Left lobe of liver (tissue), 2 donors: Measurements from ENCODE around the gene CTNNA2. TPM values are rescaled to one million over a fixed set of nuclear protein-coding genes. Genes with fewer than 3 reads are reported as not detected.

Experiments used
- ATAC-seq: fragments of 200-7000 bp; cut with Tn5 transposase; one replicate; pipeline ENCODE4 v1.9.1; 2020; ENCODE audit warnings: mild to moderate bottlenecking, moderate library complexity
- DNase-seq: peaks from one replicate; pipeline ENCODE4 v3.0.0-alpha.2; 2020; ENCODE audit warnings: low spot score
- total RNA-seq: library from RNA; stranded (reverse); gene quantifications from one replicate; pipeline ENCODE4 v1.2.1, GENCODE V29; 2021
- donor health status: DM: no; HTN: no; CAD: no; lungs with moderate emphysema.
- donor health status: DM: no; HTN: yes; CAD: no.

The CTNNA2 gene
- total RNA-seq, 1 donor from 2014 or later: not detected

DNA sequence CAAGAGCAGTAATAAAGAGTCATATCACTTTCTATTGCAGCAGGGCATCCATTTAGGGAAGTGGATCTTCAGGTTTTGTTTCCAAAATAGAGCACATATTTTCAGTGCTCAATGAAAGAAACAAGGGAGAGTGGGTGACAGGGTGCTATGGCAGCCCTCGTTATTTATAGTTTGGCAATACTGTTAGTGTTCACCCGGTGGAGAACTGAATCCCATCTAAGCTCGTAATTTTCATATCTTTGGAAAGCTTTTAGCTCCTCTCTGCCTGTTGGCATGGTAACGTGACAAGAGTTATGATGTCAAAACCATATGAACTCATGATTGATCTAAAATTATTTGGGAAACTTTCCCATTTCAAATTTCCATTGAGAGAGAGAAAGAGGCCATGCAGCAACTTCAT lies 459.8 kb downstream of the CTNNA2 start:
- DNase-seq (no peak), ATAC-seq (no peak)

DNA sequence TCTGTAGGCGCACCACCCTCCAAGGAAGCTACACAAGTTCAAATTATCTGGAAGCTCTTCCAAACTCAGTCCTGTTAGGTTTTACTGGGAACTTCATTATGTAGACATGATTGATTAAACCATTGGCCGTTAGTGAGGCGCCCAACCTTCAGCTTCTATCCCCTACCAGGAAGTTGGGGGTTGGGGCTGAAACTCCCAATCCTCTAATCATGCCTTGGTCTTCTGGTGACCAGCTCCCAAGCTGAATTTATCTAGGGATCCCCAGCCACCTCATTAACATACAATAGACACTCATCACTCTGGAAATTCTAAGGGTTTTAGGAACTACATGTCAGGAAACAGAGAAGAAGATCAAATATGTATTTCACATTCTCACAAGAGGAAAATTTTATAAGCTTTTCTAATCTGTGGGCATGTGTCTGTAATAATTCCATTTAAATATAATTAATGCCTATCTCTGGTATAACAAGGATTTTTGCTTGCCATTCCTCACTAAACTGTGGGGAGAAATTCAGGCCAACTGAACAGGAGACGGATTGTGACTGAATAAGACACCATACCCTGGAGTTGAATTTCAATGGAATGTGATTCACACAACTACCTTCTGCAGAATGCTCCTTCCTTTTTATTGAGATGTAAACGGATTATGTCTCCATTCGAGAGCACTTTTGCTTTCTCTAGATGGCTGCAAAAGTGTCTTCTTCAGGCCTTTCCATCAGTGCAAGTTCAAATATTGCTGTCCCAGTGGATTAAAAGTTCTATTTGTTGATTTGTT lies 463.1 kb downstream of the CTNNA2 start:
- ATAC-seq: no peak
- no peak for DNase-seq

DNA sequence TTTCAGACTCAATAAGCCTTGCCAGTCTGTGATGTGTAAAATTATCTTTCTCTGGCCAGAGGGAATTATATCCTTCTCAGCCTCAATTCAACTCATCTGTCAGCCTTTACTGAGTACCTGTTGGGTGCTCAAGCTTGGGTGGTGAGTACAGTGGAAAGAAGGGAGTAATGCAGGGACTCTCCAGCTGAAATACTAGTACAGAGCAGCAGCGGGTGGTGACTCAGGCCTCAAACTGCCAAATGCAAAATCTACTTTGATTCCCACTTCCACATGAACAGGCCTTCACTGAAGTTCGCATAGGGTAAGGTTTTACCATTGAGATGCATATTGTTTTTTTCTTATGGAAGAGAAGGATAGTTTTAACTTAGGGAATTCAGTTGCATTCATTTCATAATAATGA lies 464.9 kb downstream of the CTNNA2 start:
- DNase-seq (no peak), ATAC-seq (no peak)

DNA sequence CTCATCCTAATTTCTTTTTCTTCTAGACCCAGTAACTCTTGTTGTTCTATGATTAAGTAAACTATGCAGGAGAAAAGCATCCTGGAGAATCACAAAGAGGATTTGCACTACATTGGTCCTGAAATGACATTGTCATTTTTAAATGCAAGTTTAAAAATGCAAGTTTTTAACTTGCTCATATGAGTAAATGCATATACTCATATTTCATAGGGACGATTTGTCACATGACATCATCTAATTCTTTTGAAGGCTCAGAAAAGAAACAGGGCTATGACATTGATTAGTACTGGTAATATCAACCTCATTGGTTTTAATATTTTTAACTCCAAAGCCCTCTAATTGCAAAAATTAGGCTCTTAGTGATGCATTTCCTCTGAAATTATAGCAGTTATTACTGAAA lies 467.3 kb downstream of the CTNNA2 start:
- DNase-seq (no peak), ATAC-seq (no peak)

DNA sequence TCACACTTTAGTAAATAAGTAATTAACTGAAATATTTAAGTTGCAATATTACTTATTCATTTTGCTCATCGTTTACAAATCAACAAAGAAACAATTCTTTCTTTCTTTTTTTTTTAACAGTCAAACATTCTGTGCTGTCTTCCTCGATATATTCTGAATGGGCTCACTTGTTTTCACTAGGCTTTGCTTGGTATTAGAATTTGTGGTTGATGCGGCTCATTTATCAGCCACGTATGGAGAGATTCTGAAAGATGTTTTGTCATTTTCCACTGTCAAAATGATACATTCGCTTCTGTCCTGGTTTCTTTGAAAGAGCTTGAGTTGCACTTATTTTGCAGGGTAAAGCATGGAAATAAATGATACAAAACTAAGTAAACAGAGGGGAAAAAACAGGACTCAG lies 468.0 kb downstream of the CTNNA2 start:
- no peak for DNase-seq

DNA sequence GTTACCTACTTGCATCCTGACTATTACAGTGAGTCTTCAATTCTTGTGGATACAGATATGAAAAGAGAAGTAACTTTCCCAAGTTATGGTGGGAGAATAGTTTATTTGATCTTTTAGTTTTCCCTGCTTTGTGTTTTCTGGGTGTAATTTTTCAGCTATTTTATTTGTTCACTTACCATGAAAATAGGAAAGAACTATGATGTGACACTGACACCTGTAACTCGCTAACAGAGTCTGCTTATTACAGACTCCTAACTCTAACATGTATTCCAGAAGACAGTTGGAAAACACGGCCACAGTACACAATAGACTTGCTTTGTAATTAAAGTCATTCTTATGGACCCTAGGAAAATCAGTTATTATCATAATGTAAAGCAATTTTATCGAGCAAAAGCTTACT lies 468.5 kb downstream of the CTNNA2 start:
- ATAC-seq (no peak), DNase-seq (no peak)

More for the DNA sequence above, 468.0 kb downstream of the CTNNA2 start:
- ATAC-seq: no peak

DNA sequence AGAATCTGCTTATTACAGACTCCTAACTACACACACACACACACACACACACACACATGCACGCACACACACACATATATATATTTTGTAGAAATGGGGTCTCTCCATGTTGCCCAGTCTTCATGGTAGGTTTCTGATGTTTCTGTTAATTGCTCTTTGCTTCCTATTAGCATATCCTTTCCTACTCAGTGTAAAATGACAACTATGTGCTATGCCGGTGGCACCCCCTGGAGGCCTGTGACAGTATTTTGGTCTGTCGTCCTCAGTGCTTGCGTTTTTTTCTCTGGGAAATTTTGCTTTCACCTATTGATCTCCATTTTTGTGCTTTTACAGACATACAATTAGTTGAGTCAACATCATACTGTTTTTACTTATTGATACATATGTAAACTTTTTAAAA lies 469.6 kb downstream of the CTNNA2 start:
- DNase-seq (no peak), ATAC-seq (no peak)

DNA sequence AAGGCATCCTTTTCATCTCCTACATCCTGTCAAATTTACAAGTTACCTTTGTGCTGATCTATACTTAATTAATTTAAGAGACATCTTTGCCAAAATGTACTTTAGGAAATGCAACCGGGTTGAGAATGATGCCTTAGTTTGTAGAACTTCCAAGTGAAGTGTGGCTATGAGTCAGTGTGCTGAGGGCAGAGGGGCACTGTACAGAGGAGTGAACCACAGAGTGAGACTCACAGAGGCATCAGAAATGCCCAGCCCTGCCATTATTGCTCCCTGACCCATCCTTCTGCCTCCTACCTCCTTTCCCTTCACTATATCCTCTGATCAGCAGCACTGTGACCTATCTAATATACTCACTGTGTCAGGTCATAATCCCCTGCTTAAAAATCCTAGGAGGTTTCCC lies 471.6 kb downstream of the CTNNA2 start:
- ATAC-seq (no peak), DNase-seq (no peak)

DNA sequence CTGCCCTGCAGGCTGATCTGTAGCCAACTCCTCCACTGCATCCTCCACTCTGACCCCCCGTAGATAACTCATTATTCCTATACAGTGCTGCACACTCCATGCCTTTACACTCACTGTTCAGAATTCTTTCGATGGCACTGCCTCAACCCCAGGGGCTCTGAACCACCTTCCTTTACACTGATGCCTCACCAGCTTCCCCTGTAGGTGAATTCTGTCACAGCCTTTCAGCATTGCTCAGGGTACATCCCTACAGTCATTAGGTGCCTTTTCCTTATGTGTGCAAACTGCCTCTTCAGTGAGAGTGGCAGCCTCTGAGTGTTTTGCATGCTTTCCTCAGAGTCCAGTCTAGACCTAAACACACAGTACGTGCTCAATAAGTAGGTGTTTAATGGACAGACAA lies 472.3 kb downstream of the CTNNA2 start:
- ATAC-seq (no peak), DNase-seq (no peak)

DNA sequence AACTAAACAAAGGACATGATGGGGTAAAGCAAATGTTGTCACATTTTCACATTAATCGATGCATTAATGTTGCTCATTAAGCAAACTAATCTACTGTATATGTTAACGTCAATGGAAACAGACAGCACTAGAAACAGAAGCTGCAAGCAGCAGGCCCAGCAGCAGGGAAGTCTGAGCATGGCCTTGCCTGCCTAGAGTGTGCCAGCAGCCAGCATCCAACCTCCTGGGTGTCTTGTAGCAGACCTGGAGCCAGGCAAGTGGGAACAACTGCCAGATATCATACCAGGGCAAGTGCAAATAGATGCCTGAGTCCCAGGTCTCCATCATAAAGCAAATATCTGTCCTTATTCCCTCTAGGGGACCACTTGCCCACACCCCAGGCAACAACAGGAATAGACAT lies 472.7 kb downstream of the CTNNA2 start:
- DNase-seq (no peak), ATAC-seq (no peak)

DNA sequence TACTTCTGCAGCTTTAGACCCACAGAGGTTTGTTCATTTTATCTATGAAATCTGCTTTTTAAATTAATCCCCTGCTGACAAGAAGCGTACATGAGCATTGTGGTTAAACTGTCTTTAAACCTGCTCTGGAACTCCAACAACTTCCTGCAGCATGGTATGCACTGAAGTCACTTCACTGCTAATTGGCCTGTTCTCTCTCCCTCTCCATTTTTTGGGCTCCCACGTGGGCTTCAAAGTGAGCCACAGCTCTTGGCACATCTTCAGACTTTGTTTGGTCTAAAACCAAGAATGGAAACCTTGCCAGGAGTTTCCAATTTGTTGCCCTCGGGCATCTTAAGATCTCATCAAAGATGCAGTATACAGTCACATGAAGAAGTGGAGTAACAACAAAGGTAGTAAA lies 480.3 kb downstream of the CTNNA2 start:
- DNase-seq: no peak
- ATAC-seq: no peak

DNA sequence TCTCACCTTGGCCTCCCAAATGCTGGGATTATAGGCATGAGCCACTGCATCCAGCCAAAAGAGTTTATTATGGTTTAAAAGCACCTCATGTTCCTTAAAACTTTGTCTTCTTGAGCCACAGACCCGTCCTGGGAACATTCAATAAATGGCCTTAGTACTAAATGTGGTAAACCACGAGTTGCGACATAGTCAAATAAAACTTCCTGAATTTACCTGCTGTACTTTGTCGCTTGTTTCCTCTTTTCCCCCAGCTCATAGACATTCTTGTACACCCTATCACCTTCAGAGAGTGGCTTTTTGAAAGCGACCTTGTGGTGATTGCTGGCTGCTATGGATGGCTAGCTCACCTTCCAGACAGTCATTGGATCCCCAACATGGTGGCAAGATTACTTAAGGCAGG lies 481.3 kb downstream of the CTNNA2 start:
- no peak for DNase-seq

DNA sequence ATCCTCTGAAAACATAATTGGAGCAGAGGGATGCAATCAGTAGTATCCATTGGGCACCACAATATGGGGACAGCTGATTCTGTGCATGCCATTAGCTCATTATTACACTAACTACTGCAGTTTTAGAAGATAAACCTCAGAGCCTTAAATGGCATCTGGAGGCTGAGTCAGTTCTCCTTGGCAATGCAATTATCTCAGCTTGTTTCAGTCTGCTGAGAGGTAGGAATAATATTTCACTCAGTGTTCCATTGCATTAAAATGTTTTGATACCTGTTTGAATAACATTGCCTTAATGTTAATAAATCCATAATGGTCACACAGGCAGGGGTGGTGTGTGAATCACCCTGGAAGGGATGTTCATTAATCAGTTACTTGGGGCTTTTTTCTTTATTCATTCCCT lies 482.1 kb downstream of the CTNNA2 start:
- no peak for ATAC-seq
- DNase-seq: no peak

More for the DNA sequence above, 481.3 kb downstream of the CTNNA2 start:
- peak; percentile 75 for ATAC-seq

DNA sequence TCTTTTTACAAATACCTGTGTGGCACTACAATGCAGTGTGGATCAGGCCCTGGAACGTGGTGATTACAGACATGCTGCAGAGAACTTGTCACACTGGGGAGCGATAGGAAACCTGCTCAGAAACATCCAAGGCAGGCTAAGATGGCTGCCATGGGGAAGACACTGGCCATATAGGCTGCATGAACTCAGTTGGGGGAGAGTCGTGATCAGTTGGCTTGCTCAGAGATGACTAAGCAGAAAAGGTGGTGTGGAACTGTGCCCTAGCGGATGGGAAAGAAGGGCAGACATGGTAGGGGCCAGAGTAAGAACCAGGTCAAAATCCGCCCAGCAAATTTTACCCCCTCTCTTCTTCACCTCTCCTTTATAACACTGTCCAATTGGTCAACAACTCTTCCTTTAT lies 483.9 kb downstream of the CTNNA2 start:
- DNase-seq (no peak), ATAC-seq (no peak)

DNA sequence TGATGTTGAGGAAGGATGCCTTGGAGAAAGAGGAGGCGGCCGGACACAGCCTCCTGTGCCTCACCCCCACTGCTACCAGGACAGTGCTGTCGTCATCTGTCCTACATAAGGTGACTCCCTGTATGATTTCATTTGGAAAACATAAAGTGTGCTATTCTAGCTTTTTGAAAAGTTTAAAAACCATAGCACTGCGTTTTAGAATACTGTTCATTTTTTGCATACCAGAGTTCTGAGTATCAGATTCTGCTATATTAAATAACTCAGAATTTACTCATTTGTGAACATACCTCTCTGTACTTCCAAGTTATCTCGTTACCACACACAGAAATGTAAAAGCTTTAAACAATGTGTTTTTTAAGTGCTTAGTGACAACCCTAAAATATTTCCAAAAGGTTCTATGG lies 488.9 kb downstream of the CTNNA2 start:
- ATAC-seq (no peak), DNase-seq (no peak)

DNA sequence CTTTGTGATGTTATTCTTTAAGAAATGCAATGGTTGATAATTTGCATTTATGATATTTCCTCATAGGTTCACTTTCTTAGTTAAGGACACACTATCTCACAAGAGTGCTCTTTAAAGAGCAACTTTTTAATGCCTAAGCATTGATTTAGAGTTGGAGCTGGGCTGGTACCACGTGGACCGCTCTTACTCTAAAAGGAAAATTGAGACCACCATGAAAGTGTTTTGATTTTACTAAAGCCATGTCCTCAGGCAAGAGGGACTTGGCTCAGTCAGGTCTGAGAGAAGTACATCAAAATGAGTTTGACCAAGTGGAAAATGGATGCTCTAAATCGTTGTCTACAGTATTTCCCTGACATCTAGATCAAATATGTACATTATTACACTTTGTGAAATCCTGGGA lies 489.3 kb downstream of the CTNNA2 start:
- ATAC-seq: no peak
- DNase-seq: no peak

DNA sequence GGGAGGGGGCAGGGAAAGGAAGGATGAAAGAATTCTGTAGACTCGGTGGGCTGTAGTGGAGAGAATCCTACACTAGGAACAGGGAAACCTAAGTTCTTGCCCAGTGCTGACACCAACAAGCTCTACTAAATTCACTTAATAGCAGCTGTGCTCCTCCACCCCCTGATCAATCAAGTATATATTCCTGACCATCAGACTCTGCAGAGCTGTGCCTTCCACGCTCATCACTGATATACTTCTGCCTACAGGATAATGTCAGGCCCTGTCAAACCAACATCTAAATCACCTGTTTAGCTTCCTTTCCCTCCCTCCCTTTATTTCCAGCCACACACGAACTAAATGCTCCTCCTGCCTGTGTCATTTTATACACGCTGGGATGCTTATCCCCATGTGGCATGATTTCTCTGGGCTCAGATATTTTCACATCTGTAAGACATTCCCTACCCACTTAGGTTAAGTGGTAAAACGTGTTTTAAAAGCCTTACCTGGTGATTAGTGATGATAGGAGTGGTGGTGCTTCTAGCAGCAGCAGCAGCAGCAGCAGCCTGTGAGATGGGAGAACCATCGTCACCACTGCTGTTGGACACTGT lies 489.8 kb downstream of the CTNNA2 start:
- DNase-seq (no peak), ATAC-seq (no peak)

DNA sequence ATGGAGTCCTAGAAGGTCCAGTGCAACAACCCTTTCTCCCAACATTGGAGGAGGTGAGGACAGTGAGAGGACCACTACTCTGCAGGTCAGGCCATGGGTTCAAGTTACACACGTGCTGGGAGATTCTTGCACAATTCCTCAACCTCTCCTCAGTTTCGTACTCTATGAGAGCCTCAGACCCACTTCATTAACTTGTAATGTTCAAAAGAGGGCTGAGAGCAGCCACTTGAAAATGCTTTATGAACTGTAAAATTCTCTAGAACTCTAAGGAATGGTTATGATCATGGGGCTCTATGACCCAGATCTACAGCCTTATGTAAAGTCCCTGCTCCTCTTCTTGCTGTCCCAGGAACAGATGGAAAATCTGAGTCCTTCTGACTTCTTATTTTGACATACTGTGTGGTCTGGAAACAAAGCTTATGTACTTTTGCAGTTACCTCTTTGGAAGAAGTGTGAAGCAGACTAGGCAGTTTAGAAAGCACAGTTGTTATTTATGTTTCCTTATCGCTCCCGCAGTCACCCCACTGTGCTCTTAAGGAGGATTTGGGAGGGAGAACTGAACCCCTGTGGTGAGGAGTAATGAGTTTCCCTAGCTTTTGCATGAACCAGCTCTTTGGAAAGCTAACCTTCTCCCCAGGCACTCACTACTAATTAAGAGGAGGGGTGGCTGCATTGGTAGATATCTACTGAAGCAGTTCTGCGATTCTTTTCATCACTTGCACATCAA lies 495.1 kb downstream of the CTNNA2 start:
- no peak for ATAC-seq
- DNase-seq: no peak

DNA sequence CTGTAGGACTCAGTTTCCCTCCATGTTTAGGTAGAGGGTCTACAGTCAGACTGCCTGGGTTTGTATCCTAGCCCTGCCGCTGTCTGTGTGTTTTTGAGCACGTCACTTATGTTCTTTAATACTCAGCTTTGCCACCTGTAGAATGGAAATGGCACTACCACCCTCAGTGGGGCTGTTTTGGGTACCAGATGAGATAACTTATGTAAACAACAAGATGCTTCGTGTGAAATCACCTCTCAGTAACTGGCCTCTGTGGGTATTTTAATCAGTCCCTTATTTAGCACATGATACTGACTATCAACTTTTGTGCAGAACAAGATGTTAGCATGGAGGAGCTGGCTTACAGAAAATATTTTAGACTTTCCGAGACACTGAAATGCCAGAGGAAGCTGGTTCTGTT lies 495.7 kb downstream of the CTNNA2 start:
- DNase-seq (no peak), ATAC-seq (no peak)

DNA sequence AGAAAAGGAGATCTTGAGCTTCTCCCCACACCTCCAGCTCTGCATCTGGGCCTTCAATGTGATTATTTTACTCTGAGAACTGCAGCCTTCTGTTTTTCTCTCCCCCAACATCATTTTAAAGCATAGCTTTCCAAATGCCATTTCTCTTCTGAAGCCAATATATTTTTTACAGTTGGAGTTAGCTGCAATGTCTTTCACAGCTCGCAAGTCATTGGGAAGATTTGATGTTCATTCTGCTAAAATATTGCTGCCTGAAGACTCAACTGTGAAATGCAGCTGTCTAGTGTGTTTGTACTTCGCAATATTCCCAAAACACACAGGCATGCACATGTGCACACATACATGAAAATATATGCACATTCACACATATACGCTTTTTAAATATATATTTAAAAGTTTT lies 496.4 kb downstream of the CTNNA2 start:
- DNase-seq: no peak
- ATAC-seq: no peak

DNA sequence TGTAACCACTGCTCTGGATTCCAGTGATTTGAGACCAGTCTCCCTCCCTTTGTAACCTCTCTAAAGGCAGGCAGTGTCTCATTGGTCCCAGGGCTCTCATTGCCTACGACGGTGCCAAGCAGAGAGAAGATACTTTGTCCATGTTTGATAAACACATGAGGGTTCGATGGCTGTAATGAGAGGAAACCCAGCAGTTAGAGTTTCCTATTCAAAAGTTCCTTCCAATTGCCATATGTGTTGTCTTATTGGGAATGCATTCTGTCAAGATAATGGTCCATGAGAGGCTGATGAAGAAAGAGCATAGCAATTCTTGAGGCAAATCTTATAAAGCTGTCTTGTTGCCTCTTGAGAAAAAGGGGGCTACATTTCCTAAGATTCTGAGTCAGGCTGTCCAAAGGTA lies 499.2 kb downstream of the CTNNA2 start:
- DNase-seq (no peak), ATAC-seq (no peak)

DNA sequence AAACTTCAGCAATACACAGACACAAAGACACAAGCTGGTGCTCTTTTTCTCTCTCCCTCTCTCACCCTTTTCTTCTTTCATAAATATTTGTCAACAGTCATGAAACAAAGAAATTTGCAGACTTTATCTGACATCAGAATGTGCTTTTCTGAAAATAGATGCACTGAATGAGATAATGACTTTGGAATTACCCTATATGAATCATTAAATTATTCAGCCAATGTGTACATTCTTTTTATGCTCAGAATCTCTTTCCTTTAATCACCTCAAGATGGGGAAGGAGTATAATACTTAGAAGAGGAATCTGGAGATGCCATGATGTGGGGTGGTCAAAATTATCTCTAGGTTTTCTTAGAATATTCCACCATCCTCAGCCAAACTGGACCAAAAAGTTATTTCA lies 501.8 kb downstream of the CTNNA2 start:
- no peak for DNase-seq
- ATAC-seq: no peak
